Adrenal gland (tissue), 5 donors: ENCODE data around the gene SRGAP1.

ENCODE experiments used
- POLR2A ChIP-seq, 2 donors: fragments of 450-650 bp; IDR thresholded peaks; one replicate each; pipeline ENCODE4 v1.6.1; 2017; ENCODE audit warnings: antibody characterized with exemption in 2 of 2, mild to moderate bottlenecking in 2 of 2, moderate library complexity in 1 of 2
- TF ChIP-seq, protein P1 (sequence below), 6 experiments: fragments of 450-650 bp in 4 of 6; fragments of 200-600 bp in 2 of 6; sonication (generic) in 1 of 6; IDR thresholded peaks; 1 replicate in 5 of 6; 2 replicates in 1 of 6; pipeline versions ENCODE4 v1.5.1 to v1.8.0; 2016 to 2021; ENCODE audit warnings: antibody characterized with exemption in 6 of 6, mild to moderate bottlenecking in 2 of 6, moderate library complexity in 1 of 6
- donor health status: DM: no; HTN: no; CAD: no.

DNA sequence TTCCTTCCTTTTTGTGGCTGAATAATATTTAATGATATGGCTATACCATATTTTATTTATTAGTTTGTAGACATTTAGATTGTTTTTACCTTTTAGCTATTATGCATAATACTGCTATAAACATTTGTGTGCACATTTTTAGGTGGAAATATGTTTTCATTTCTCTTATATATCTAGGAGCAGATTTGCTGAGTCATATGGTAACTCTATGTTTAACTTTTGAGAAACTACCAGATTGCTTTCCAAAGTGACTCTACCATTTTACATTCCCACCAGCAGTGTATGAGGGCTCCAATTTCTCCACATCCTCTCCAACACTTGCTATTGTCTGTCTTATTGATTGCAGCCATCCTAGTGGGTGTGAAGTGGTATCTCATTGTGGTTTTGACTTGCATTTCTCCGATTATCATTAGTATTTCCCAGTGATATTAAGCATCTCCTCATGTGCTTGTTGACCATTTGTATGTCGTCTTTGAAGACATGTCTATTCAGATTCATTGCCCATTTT lies 217.4 kb downstream of the SRGAP1 start:
- TF ChIP-seq, protein P1, sequence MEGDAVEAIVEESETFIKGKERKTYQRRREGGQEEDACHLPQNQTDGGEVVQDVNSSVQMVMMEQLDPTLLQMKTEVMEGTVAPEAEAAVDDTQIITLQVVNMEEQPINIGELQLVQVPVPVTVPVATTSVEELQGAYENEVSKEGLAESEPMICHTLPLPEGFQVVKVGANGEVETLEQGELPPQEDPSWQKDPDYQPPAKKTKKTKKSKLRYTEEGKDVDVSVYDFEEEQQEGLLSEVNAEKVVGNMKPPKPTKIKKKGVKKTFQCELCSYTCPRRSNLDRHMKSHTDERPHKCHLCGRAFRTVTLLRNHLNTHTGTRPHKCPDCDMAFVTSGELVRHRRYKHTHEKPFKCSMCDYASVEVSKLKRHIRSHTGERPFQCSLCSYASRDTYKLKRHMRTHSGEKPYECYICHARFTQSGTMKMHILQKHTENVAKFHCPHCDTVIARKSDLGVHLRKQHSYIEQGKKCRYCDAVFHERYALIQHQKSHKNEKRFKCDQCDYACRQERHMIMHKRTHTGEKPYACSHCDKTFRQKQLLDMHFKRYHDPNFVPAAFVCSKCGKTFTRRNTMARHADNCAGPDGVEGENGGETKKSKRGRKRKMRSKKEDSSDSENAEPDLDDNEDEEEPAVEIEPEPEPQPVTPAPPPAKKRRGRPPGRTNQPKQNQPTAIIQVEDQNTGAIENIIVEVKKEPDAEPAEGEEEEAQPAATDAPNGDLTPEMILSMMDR (IDR thresholded peaks at IDR 0.05) = no peak
- no peak for TF ChIP-seq POLR2A (IDR thresholded peaks at IDR 0.05)
